Upper lobe of left lung (tissue), 6 donors: ENCODE results near the gene NAV2. TPM values are rescaled to one million over a fixed set of nuclear protein-coding genes. Genes with fewer than 3 reads are reported as not detected.

ENCODE experiments used
- ATAC-seq, 2 donors: fragments of 200-7000 bp; cut with Tn5 transposase; one replicate each; pipeline ENCODE4 v1.9.1; 2022; ENCODE audit warnings: mild to moderate bottlenecking in 2 of 2, moderate library complexity in 2 of 2; ENCODE audit not compliant: low FRiP score in 2 of 2
- DNase-seq, 2 donors: peaks; one replicate each; pipeline ENCODE4 v3.0.0-alpha.2; 2019 to 2020
- H3K27ac ChIP-seq, 4 donors: fragments of 200-600 bp; sonication (generic); one replicate each; pipeline ENCODE4 v1.5.1; 2016 to 2019
- H3K27me3 ChIP-seq, 4 donors: fragments of 200-600 bp; sonication (generic); one replicate each; pipeline ENCODE4 v1.5.1; 2017 to 2019
- H3K36me3 ChIP-seq, 4 donors: fragments of 200-600 bp; sonication (generic); one replicate each; pipeline ENCODE4 v1.5.1; 2016 to 2019
- H3K4me1 ChIP-seq, 4 donors: fragments of 200-600 bp; sonication (generic); one replicate each; pipeline ENCODE4 v1.5.1; 2018 to 2019
- H3K4me3 ChIP-seq, 4 donors: fragments of 200-600 bp; sonication (generic); one replicate each; pipeline ENCODE4 v1.5.1; 2017 to 2019; ENCODE audit warnings: mild to moderate bottlenecking in 2 of 4, moderate library complexity in 1 of 4
- H3K9me3 ChIP-seq, 4 donors: fragments of 200-600 bp; sonication (generic); one replicate each; pipeline ENCODE4 v1.5.1; 2018 to 2019
- CTCF ChIP-seq, 6 experiments: fragments of 450-650 bp in 4 of 6; fragments of 200-600 bp in 2 of 6; sonication (generic) in 2 of 6; IDR thresholded peaks; one replicate each; pipeline ENCODE4 v1.5.1; 2016 to 2019; ENCODE audit warnings: antibody characterized with exemption in 6 of 6
- EP300 ChIP-seq, 4 donors: sonication (generic); formaldehyde crosslinking; IDR thresholded peaks; one replicate each; pipeline ENCODE4 v1.5.1; 2017; ENCODE audit warnings: antibody characterized with exemption in 4 of 4, control low read depth in 2 of 4
- POLR2A ChIP-seq, 4 donors: fragments of 450-650 bp; IDR thresholded peaks; one replicate each; pipeline ENCODE4 v1.5.1; 2016 to 2017; ENCODE audit warnings: antibody characterized with exemption in 4 of 4, mild to moderate bottlenecking in 2 of 4
- POLR2AphosphoS5 ChIP-seq, 2 donors: sonication (generic); formaldehyde crosslinking; IDR thresholded peaks; one replicate each; pipeline ENCODE4 v1.5.1; 2017; ENCODE audit warnings: antibody characterized with exemption in 2 of 2
- WGBS, 2 donors: methylation state at CpG; one replicate each; pipeline ENCODE4 v1.1.5; 2017 to 2018; 5-methylcytosine and 5-hydroxymethylcytosine counted together
- total RNA-seq, 6 donors: library from RNA; depleted of rRNA in 4 of 6; stranded (reverse); fragments of >200 nt in 4 of 6; gene quantifications; one replicate each; pipeline versions ENCODE4 v1.1.0 to v1.2.1, GENCODE V29; 2016 to 2021
- donor health status: DM: no; HTN: no; CAD: no; lungs with moderate emphysema.
- donor health status: DM: no; HTN: yes; CAD: no; lungs with severe emphysema.

NAV2 gene
- total RNA-seq, 6 donors from 2014 or later = 40.5 to 61.4 (median 52.3) TPM

- H3K9me3 ChIP-seq = no peaks in the 10 kb centered on the region
- 76 to 77% methylated on average over 14 of the region's 14 CpGs for WGBS, 2 donors
- H3K4me1 ChIP-seq = no peaks in the 10 kb centered on the region
- TF ChIP-seq EP300 (IDR thresholded peaks at IDR 0.05) = no peak
- no peak for TF ChIP-seq POLR2A (IDR thresholded peaks at IDR 0.05)
- TF ChIP-seq CTCF (IDR thresholded peaks at IDR 0.05) = no peak
- TF ChIP-seq POLR2AphosphoS5 (IDR thresholded peaks at IDR 0.05) = no peak
- ATAC-seq (no peak), DNase-seq (no peak)
- H3K27me3 ChIP-seq = no peaks in the 10 kb centered on the region
- H3K27ac ChIP-seq = no peak overlapping the region
- H3K4me3 ChIP-seq = no peak overlapping the region
- H3K36me3 ChIP-seq = no peaks in the 10 kb centered on the region
These were observed 303.1 kb downstream of the NAV2 start for GRCh38 chr11:20015529-20016427.

- 57 to 76% methylated on average over 3 of the region's 3 CpGs for WGBS, 2 donors
- no peak for ATAC-seq
- no peaks in the 10 kb centered on the region for H3K9me3 ChIP-seq
- no peaks in the 10 kb centered on the region for H3K36me3 ChIP-seq
- DNase-seq = no peak
- no peaks in the 10 kb centered on the region for H3K4me1 ChIP-seq
- H3K27me3 ChIP-seq = no peaks in the 10 kb centered on the region
- H3K4me3 ChIP-seq = no peak overlapping the region
- TF ChIP-seq POLR2A (IDR thresholded peaks at IDR 0.05) = no peak
- TF ChIP-seq CTCF (IDR thresholded peaks at IDR 0.05) = no peak
- no peak for TF ChIP-seq EP300 (IDR thresholded peaks at IDR 0.05)
- TF ChIP-seq POLR2AphosphoS5 (IDR thresholded peaks at IDR 0.05) = no peak
- H3K27ac ChIP-seq = no peak overlapping the region
These were observed 303.9 kb downstream of the NAV2 start for GRCh38 chr11:20016526-20016925.

GRCh38 chr11:20017320-20017719, 304.7 kb downstream of the NAV2 start:
- no peak for DNase-seq
- TF ChIP-seq CTCF (IDR thresholded peaks at IDR 0.05) (no peak), POLR2AphosphoS5 (IDR thresholded peaks at IDR 0.05) (no peak), POLR2A (IDR thresholded peaks at IDR 0.05) (no peak), EP300 (IDR thresholded peaks at IDR 0.05) (no peak)

GRCh38 chr11:20020198-20020597, 307.6 kb downstream of the NAV2 start:
- DNase-seq = no peak
- 75 to 76% methylated on average over 3 of the region's 3 CpGs for WGBS, 2 donors
- H3K27ac ChIP-seq = no peak overlapping the region
- ATAC-seq = no peak
- H3K9me3 ChIP-seq = no peaks in the 10 kb centered on the region
- TF ChIP-seq POLR2AphosphoS5 (IDR thresholded peaks at IDR 0.05) = no peak
- no peak for TF ChIP-seq CTCF (IDR thresholded peaks at IDR 0.05)
- TF ChIP-seq EP300 (IDR thresholded peaks at IDR 0.05) = no peak
- TF ChIP-seq POLR2A (IDR thresholded peaks at IDR 0.05) = no peak
- H3K27me3 ChIP-seq = no peaks in the 10 kb centered on the region
- H3K36me3 ChIP-seq = no peaks in the 10 kb centered on the region
- no peaks in the 10 kb centered on the region for H3K4me1 ChIP-seq
- no peak overlapping the region for H3K4me3 ChIP-seq

More at GRCh38 chr11:20017320-20017719, 304.7 kb downstream of the NAV2 start:
- WGBS, 2 donors = 86% methylated on average over 4 of the region's 4 CpGs
- no peak for ATAC-seq
- no peak overlapping the region for H3K4me3 ChIP-seq
- no peaks in the 10 kb centered on the region for H3K4me1 ChIP-seq
- H3K36me3 ChIP-seq = no peaks in the 10 kb centered on the region
- H3K9me3 ChIP-seq = no peaks in the 10 kb centered on the region
- no peaks in the 10 kb centered on the region for H3K27me3 ChIP-seq
- H3K27ac ChIP-seq = no peak overlapping the region

GRCh38 chr11:20020716-20021115, 308.1 kb downstream of the NAV2 start:
- Histone ChIP-seq H3K9me3 (no peaks in the 10 kb centered on the region), H3K27me3 (no peaks in the 10 kb centered on the region), H3K27ac (no peak overlapping the region), H3K36me3 (no peaks in the 10 kb centered on the region), H3K4me1 (no peaks in the 10 kb centered on the region), H3K4me3 (no peak overlapping the region)
- DNase-seq = no peak
- TF ChIP-seq POLR2AphosphoS5 (IDR thresholded peaks at IDR 0.05) (no peak), EP300 (IDR thresholded peaks at IDR 0.05) (no peak), POLR2A (IDR thresholded peaks at IDR 0.05) (no peak), CTCF (IDR thresholded peaks at IDR 0.05) (no peak)
- no peak for ATAC-seq
- WGBS, 2 donors = 95% methylated on average over 4 of the region's 4 CpGs
